Stimulated activated CD4-positive, alpha-beta T cell treated with anti-CD3 and anti-CD28 coated beads, Interleukin-2, amount 100 ng/mL, for 48 hours (primary cell): ENCODE measurements around the gene TWIST2.

Source experiments
- DNase-seq, 2 donors: peaks; one replicate each; pipeline ENCODE4 v3.0.0-alpha.2; 2020

Gene TWIST2

GRCh38 chr2:238908960-238909951 lies 61.4 kb downstream of the TWIST2 start:
- DNase-seq = no peak

- DNase-seq = no peak
Observed at GRCh38 chr2:238910751-238911351, 63.0 kb downstream of the TWIST2 start.

- no peak for DNase-seq
Observed at GRCh38 chr2:238911376-238912227, 63.7 kb downstream of the TWIST2 start.

- DNase-seq = no peak
Observed at GRCh38 chr2:238912228-238912915, 64.5 kb downstream of the TWIST2 start.

GRCh38 chr2:238912916-238913875 lies 65.3 kb downstream of the TWIST2 start:
- DNase-seq = no peak

GRCh38 chr2:238913931-238914647 lies 66.2 kb downstream of the TWIST2 start:
- DNase-seq = no peak

- no peak for DNase-seq
Observed at GRCh38 chr2:238914648-238915015, 66.7 kb downstream of the TWIST2 start.

- no peak for DNase-seq
Observed at GRCh38 chr2:238915196-238915595, 67.3 kb downstream of the TWIST2 start.

- DNase-seq = no peak
Observed at GRCh38 chr2:238915596-238915995, 67.7 kb downstream of the TWIST2 start.

- no peak for DNase-seq
Observed at GRCh38 chr2:238916176-238916874, 68.4 kb downstream of the TWIST2 start.

- no peak for DNase-seq
Observed at GRCh38 chr2:238916875-238917590, 69.1 kb downstream of the TWIST2 start.

- DNase-seq = no peak
Observed at GRCh38 chr2:238919307-238919706, 71.4 kb downstream of the TWIST2 start.

GRCh38 chr2:238920053-238920452 lies 72.2 kb downstream of the TWIST2 start:
- no peak for DNase-seq

GRCh38 chr2:238920601-238921001 lies 72.7 kb downstream of the TWIST2 start:
- no peak for DNase-seq

- DNase-seq = no peak
Observed at GRCh38 chr2:238921259-238921658, 73.4 kb downstream of the TWIST2 start.

GRCh38 chr2:238921681-238922319 lies 73.9 kb downstream of the TWIST2 start:
- DNase-seq = no peak

- DNase-seq = no peak
Observed at GRCh38 chr2:238922435-238922834, 74.5 kb downstream of the TWIST2 start.

- DNase-seq = no peak
Observed at GRCh38 chr2:238924032-238924431, 76.1 kb downstream of the TWIST2 start.

- DNase-seq = no peak
Observed at GRCh38 chr2:238924796-238925195, 76.9 kb downstream of the TWIST2 start.
